H9 (cell line): ENCODE measurements around the gene DOCK1. TPM values are rescaled to one million over a fixed set of nuclear protein-coding genes. Genes with fewer than 3 reads are reported as not detected.

ENCODE experiments used
- DNase-seq: peaks from one replicate; pipeline ENCODE4 v3.0.0-alpha.2; 2017
- H2AFZ ChIP-seq: one replicate; pipeline ENCODE4 v1.6.1; 2013; ENCODE audit warnings: mild to moderate bottlenecking, low read length, control low read depth, moderate library complexity
- H2AK5ac ChIP-seq: 2 replicates; pipeline ENCODE4 v1.6.1; 2013; ENCODE audit warnings: low read length, control low read depth, mixed read lengths; ENCODE audit not compliant: insufficient read length
- H2BK120ac ChIP-seq: one replicate; pipeline ENCODE4 v1.6.1; 2013; ENCODE audit warnings: low read depth, mild to moderate bottlenecking, low read length, control low read depth, inconsistent platforms; ENCODE audit not compliant: poor library complexity, severe bottlenecking
- H2BK12ac ChIP-seq: 2 replicates; pipeline ENCODE4 v1.6.1; 2013; ENCODE audit warnings: low read length, control low read depth, mixed read lengths, low read depth; ENCODE audit not compliant: insufficient read length
- H2BK15ac ChIP-seq: 2 replicates; pipeline ENCODE4 v1.6.1; 2013; ENCODE audit warnings: low read depth, low read length, control low read depth
- H2BK20ac ChIP-seq: one replicate; pipeline ENCODE4 v1.6.1; 2013; ENCODE audit warnings: low read depth, mild to moderate bottlenecking, low read length, control low read depth, inconsistent platforms; ENCODE audit not compliant: poor library complexity, severe bottlenecking
- H2BK5ac ChIP-seq: 2 replicates; pipeline ENCODE4 v1.6.1; 2013; ENCODE audit warnings: low read length, control low read depth, mixed read lengths; ENCODE audit not compliant: insufficient read length
- H3K14ac ChIP-seq: 2 replicates; pipeline ENCODE4 v1.6.1; 2013; ENCODE audit warnings: low read length, control low read depth; ENCODE audit not compliant: insufficient read depth
- H3K18ac ChIP-seq: 2 replicates; pipeline ENCODE4 v1.6.1; 2013; ENCODE audit warnings: low read depth, mild to moderate bottlenecking, mixed read lengths, low read length, control low read depth; ENCODE audit not compliant: insufficient read length
- H3K23ac ChIP-seq: 2 replicates; pipeline ENCODE4 v1.6.1; 2013; ENCODE audit warnings: low read length, control low read depth, mixed read lengths, low read depth; ENCODE audit not compliant: insufficient read length
- H3K23me2 ChIP-seq: 2 replicates; pipeline ENCODE4 v1.6.1; 2013; ENCODE audit warnings: low read depth, mild to moderate bottlenecking, mixed read lengths, low read length, control low read depth; ENCODE audit not compliant: insufficient read length, poor library complexity, severe bottlenecking
- H3K27ac ChIP-seq: 2 replicates; pipeline ENCODE4 v1.5.1; 2013; ENCODE audit warnings: low read length, control low read depth, mixed read lengths, low read depth; ENCODE audit not compliant: insufficient read length
- H3K27me3 ChIP-seq: 2 replicates; pipeline ENCODE4 v1.6.1; 2013; ENCODE audit warnings: low read length, control low read depth, inconsistent platforms; ENCODE audit not compliant: insufficient read depth
- H3K4ac ChIP-seq: 2 replicates; pipeline ENCODE4 v1.6.1; 2013; ENCODE audit warnings: low read depth, mild to moderate bottlenecking, control low read depth, inconsistent platforms, low read length, moderate library complexity
- H3K4me1 ChIP-seq: 2 replicates; pipeline ENCODE4 v1.6.1; 2013; ENCODE audit warnings: low read length, control low read depth, inconsistent platforms; ENCODE audit not compliant: insufficient read depth
- H3K4me2 ChIP-seq: 2 replicates; pipeline ENCODE4 v1.6.1; 2013; ENCODE audit warnings: low read length, control low read depth, mixed read lengths; ENCODE audit not compliant: insufficient read length, insufficient read depth
- H3K56ac ChIP-seq: 2 replicates; pipeline ENCODE4 v1.6.1; 2013; ENCODE audit warnings: low read depth, mild to moderate bottlenecking, mixed read lengths, low read length, control low read depth; ENCODE audit not compliant: insufficient read length
- H3K79me1 ChIP-seq: 2 replicates; pipeline ENCODE4 v1.6.1; 2013; ENCODE audit warnings: low read depth, mild to moderate bottlenecking, moderate library complexity, low read length, control low read depth, inconsistent platforms; ENCODE audit not compliant: insufficient read depth, poor library complexity, severe bottlenecking
- H3K79me2 ChIP-seq: 2 replicates; pipeline ENCODE4 v1.6.1; 2013; ENCODE audit warnings: low read length, control low read depth, inconsistent platforms; ENCODE audit not compliant: insufficient read depth
- H3K9ac ChIP-seq: 2 replicates; pipeline ENCODE4 v1.6.1; 2013; ENCODE audit warnings: low read length, control low read depth, mixed read lengths; ENCODE audit not compliant: insufficient read length; ENCODE audit errors: extremely low read depth
- H3K9me3 ChIP-seq: one replicate; pipeline ENCODE4 v1.6.1; 2013; ENCODE audit warnings: low read depth, low read length, inconsistent platforms; ENCODE audit not compliant: control insufficient read depth
- H3T11ph ChIP-seq: one replicate; pipeline ENCODE4 v1.6.1; 2013; ENCODE audit warnings: mild to moderate bottlenecking, low read length, control low read depth, inconsistent platforms
- H4K20me1 ChIP-seq: one replicate; pipeline ENCODE4 v1.6.1; 2013; ENCODE audit not compliant: control insufficient read depth, insufficient read length, insufficient read depth
- H4K5ac ChIP-seq: 2 replicates; pipeline ENCODE4 v1.6.1; 2013; ENCODE audit warnings: low read depth, mild to moderate bottlenecking, mixed read lengths, low read length, control low read depth; ENCODE audit not compliant: insufficient read length
- H4K8ac ChIP-seq: replicated peaks from 2 replicates; pipeline ENCODE4 v1.6.1; 2013; ENCODE audit warnings: low read length, control low read depth, mixed read lengths, low read depth; ENCODE audit not compliant: insufficient read length
- H4K91ac ChIP-seq: 2 replicates; pipeline ENCODE4 v1.6.1; 2013; ENCODE audit warnings: low read depth, mild to moderate bottlenecking, moderate library complexity, mixed read lengths, low read length, control low read depth; ENCODE audit not compliant: insufficient read length
- H3K27ac Mint-ChIP-seq, 3 experiments: 2 replicates in 2 of 3; 3 replicates in 1 of 3; pipeline ENCODE4 v1.8.0; 2020 to 2021; ENCODE audit warnings: mixed read lengths in 3 of 3, mild to moderate bottlenecking in 1 of 3, moderate library complexity in 1 of 3
- H3K27me3 Mint-ChIP-seq: 2 replicates; pipeline ENCODE4 v1.8.0; 2021; ENCODE audit warnings: low read depth, mild to moderate bottlenecking, moderate library complexity, mixed read lengths
- H3K36me3 Mint-ChIP-seq, 3 experiments: 2 replicates in 2 of 3; 3 replicates in 1 of 3; pipeline ENCODE4 v1.8.0; 2020 to 2021; ENCODE audit warnings: low read depth in 3 of 3, mixed read lengths in 3 of 3; ENCODE audit not compliant: insufficient read depth in 1 of 3
- H3K4me1 Mint-ChIP-seq, 2 experiments: 2 replicates each; pipeline ENCODE4 v1.8.0; 2020; ENCODE audit warnings: mixed read lengths in 2 of 2
- H3K4me3 Mint-ChIP-seq, 2 experiments: 2 replicates in 1 of 2; 3 replicates in 1 of 2; pipeline ENCODE4 v1.8.0; 2020 to 2021; ENCODE audit warnings: mild to moderate bottlenecking in 2 of 2, mixed read lengths in 2 of 2, moderate library complexity in 1 of 2
- H3K9me3 Mint-ChIP-seq, 2 experiments: 2 replicates in 1 of 2; 3 replicates in 1 of 2; pipeline ENCODE4 v1.8.0; 2020; ENCODE audit warnings: mild to moderate bottlenecking in 2 of 2, mixed read lengths in 2 of 2, moderate library complexity in 1 of 2
- WGBS: extraction: QIAGEN DNeasy Blood & Tissue Kit; methylation state at CpG from one replicate; pipeline ENCODE4 v1.1.7; 2013; ENCODE audit warnings: missing lambda C conversion rate, low lambda C conversion rate, mixed read lengths; ENCODE audit not compliant: insufficient read length; ENCODE audit errors: extremely low coverage; 5-methylcytosine and 5-hydroxymethylcytosine counted together
- total RNA-seq: library from RNA; stranded (reverse); gene quantifications from 2 replicates; pipeline ENCODE4 v1.2.1, GENCODE V29; 2021
- TF ChIP-seq, protein P1 (sequence below): fragments of 200-600 bp; sonication (generic); conservative IDR thresholded peaks from 3 replicates; pipeline ENCODE4 v1.8.0; 2021; ENCODE audit warnings: antibody characterized with exemption, mild to moderate bottlenecking

Gene DOCK1
- total RNA-seq, 1 experiment from 2014 or later: 57.0 TPM

DNA sequence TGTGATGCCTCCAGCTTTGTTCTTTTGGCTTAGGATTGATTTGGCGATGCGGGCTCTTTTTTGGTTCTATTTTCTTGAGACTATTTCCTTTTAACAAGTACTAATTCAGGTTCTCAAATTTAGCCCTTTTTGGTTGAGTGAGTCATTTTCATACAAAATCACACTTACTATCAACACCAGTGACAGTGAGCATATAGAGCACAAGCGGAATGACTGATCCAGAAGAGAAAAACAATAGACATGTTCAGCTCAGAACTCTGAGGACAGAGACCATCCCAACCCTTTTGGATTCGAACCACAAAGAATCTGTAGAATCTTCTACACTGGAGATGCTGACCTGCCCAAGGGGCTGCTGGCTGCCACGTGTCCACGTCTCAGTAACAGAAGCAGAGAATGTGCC lies 347.6 kb downstream of the DOCK1 start:
- Histone ChIP-seq H2AFZ (no peak overlapping the region), H3K27me3 (no peaks in the 10 kb centered on the region), H3K9ac (no peak overlapping the region), H3K23me2 (no peaks in the 10 kb centered on the region), H2BK12ac (no peak overlapping the region), H3K4ac (no peak overlapping the region), H3K79me1 (no peaks in the 10 kb centered on the region), H2BK20ac (no peak overlapping the region), H3T11ph (no peak overlapping the region), H3K9me3 (no peaks in the 10 kb centered on the region), H3K27ac (no peak overlapping the region), H3K14ac (no peak overlapping the region), H3K18ac (no peak overlapping the region), H2BK5ac (no peak overlapping the region), H3K4me2 (no peak overlapping the region), H4K91ac (no peak overlapping the region), H4K5ac (no peak overlapping the region), H3K56ac (no peak overlapping the region), H2AK5ac (no peak overlapping the region), H2BK15ac (no peak overlapping the region), H3K23ac (no peak overlapping the region), H4K20me1 (no peaks in the 10 kb centered on the region), H4K8ac (no peak overlapping the region), H2BK120ac (no peak overlapping the region), H3K79me2 (no peaks in the 10 kb centered on the region), H3K4me1 (no peaks in the 10 kb centered on the region)
- Mint-ChIP-seq H3K27me3 (no peaks in the 10 kb centered on the region), H3K36me3 (peaks cover 17 to 26% (median 20%) of the 10 kb centered on the region in 3 experiments), H3K27ac (no peak overlapping the region), H3K4me1 (peaks cover 0 to 6% of the 10 kb centered on the region in 2 experiments; a peak in 2 of 4 replicates), H3K9me3 (peaks cover 5 to 8% of the 10 kb centered on the region in 2 experiments; a peak in 3 of 5 replicates), H3K4me3 (no peak overlapping the region)
- TF ChIP-seq, protein P1, sequence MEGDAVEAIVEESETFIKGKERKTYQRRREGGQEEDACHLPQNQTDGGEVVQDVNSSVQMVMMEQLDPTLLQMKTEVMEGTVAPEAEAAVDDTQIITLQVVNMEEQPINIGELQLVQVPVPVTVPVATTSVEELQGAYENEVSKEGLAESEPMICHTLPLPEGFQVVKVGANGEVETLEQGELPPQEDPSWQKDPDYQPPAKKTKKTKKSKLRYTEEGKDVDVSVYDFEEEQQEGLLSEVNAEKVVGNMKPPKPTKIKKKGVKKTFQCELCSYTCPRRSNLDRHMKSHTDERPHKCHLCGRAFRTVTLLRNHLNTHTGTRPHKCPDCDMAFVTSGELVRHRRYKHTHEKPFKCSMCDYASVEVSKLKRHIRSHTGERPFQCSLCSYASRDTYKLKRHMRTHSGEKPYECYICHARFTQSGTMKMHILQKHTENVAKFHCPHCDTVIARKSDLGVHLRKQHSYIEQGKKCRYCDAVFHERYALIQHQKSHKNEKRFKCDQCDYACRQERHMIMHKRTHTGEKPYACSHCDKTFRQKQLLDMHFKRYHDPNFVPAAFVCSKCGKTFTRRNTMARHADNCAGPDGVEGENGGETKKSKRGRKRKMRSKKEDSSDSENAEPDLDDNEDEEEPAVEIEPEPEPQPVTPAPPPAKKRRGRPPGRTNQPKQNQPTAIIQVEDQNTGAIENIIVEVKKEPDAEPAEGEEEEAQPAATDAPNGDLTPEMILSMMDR: no peak
- WGBS: no CpG with 5 or more reads among the region's 6 CpGs
- DNase-seq: no peak
